ENCODE measurements around the gene GNGT2.

GRCh38 chr17:49180998-49181635 is 29.3 kb downstream of the GNGT2 start:
- TF ChIP-seq, protein P1, sequence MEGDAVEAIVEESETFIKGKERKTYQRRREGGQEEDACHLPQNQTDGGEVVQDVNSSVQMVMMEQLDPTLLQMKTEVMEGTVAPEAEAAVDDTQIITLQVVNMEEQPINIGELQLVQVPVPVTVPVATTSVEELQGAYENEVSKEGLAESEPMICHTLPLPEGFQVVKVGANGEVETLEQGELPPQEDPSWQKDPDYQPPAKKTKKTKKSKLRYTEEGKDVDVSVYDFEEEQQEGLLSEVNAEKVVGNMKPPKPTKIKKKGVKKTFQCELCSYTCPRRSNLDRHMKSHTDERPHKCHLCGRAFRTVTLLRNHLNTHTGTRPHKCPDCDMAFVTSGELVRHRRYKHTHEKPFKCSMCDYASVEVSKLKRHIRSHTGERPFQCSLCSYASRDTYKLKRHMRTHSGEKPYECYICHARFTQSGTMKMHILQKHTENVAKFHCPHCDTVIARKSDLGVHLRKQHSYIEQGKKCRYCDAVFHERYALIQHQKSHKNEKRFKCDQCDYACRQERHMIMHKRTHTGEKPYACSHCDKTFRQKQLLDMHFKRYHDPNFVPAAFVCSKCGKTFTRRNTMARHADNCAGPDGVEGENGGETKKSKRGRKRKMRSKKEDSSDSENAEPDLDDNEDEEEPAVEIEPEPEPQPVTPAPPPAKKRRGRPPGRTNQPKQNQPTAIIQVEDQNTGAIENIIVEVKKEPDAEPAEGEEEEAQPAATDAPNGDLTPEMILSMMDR (IDR thresholded peaks at IDR 0.05; ENCODE audit: insufficient read depth, low read depth, low read length): no peak
- no peak for TF ChIP-seq EZH2 (IDR thresholded peaks at IDR 0.05; ENCODE audit: insufficient read depth, low read length)

All from astrocyte (in vitro differentiated cells and primary cell).